ENCODE results near the gene KCNMB4. TPM values are rescaled to one million over a fixed set of nuclear protein-coding genes. Genes with fewer than 3 reads are reported as not detected.
A peak's percentile ranks its signal among the peaks of the same experiment; 100 is the strongest.

Gene KCNMB4
- total RNA-seq, 6 experiments from 2014 or later, result 0.25 to 1.3 (median 0.57) TPM

DNA sequence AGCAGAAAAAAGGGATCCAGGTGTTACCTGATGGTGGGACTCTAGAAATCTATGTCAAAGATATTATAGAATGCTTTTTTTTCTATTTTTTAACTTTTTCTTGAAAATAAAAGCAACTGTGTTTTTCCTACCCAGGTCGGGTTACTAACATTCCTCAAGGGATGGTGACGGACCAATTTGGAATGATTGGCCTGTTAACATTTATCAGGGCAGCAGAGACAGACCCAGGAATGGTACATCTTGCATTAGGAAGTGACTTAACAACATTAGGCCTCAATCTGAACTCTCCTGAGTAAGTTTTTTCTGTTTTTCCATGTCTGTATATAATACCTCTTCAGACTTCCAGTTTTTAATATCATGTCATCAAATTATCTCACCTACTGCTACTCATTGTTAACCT is 27.6 kb upstream of the KCNMB4 start:
- no peaks in the 10 kb centered on the region for H3K4me1 ChIP-seq
- no peak for DNase-seq
- 100% methylated on average over 2 of the region's 2 CpGs for WGBS (ENCODE audit: insufficient coverage, low coverage, low lambda C conversion rate, missing lambda C conversion rate)
- H3K4me3 ChIP-seq, result no peak overlapping the region
- TF ChIP-seq CTCF (IDR thresholded peaks at IDR 0.05) (no peak), POLR2A (IDR thresholded peaks at IDR 0.05) (no peak)
- H3K27ac ChIP-seq, result no peak overlapping the region
- peaks cover 0 to 68% (median 14%) of the 10 kb centered on the region in 4 donors for H3K36me3 ChIP-seq
- no peaks in the 10 kb centered on the region for H3K27me3 ChIP-seq
- ATAC-seq, result no peak
- H3K9me3 ChIP-seq, result no peaks in the 10 kb centered on the region
- intact Hi-C loops (cut with DNase I), result no loop called here

DNA sequence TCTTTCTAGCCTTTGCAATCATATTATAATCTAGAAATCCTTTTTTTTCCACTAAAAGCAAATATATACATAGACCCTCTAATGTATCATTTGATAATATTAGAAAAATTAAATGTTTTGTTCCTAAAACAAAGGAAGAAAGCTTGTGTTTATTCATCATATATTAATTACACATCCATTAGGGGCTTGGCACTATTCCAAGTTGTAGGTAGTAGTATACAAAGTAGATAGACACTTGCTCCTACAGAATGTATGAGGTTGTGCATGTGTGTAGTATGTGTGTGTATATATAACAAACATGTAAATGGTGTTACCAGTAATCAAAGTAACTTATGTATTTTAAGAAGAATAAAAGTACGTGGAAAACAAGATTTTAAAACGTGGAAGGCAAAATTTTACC is 15.0 kb upstream of the KCNMB4 start:
- no peak overlapping the region for H3K27ac ChIP-seq
- no peak overlapping the region for H3K4me3 ChIP-seq
- 95% methylated on average over 2 of the region's 2 CpGs for WGBS (ENCODE audit: insufficient coverage, low coverage, low lambda C conversion rate, missing lambda C conversion rate)
- no peaks in the 10 kb centered on the region for H3K9me3 ChIP-seq
- no peaks in the 10 kb centered on the region for H3K27me3 ChIP-seq
- no peak for ATAC-seq
- intact Hi-C loops (cut with DNase I), result no loop called here
- no peak for TF ChIP-seq CTCF (IDR thresholded peaks at IDR 0.05)
- TF ChIP-seq POLR2A (IDR thresholded peaks at IDR 0.05), result no peak
- H3K4me1 ChIP-seq, result no peaks in the 10 kb centered on the region
- peaks cover 0 to 28% (median 2%) of the 10 kb centered on the region in 4 donors for H3K36me3 ChIP-seq
- no peak for DNase-seq

GRCh38 chr12:70353780-70354660 is 12.1 kb upstream of the KCNMB4 start:
- DNase-seq (no peak), ATAC-seq (peak in 3 of 4 donors; percentile 25 to 52 (median 33))
- intact Hi-C loops (cut with DNase I), result no loop called here
- H3K4me3 ChIP-seq, result no peak overlapping the region
- H3K9me3 ChIP-seq, result no peaks in the 10 kb centered on the region
- H3K4me1 ChIP-seq, result no peaks in the 10 kb centered on the region
- H3K36me3 ChIP-seq, result peaks cover 0 to 16% (median 0%) of the 10 kb centered on the region in 4 donors
- no peak overlapping the region for H3K27ac ChIP-seq
- TF ChIP-seq POLR2A (IDR thresholded peaks at IDR 0.05), result no peak
- TF ChIP-seq CTCF (IDR thresholded peaks at IDR 0.05), result no peak
- no peaks in the 10 kb centered on the region for H3K27me3 ChIP-seq
- 79% methylated on average over 6 of the region's 6 CpGs for WGBS (ENCODE audit: insufficient coverage, low coverage, low lambda C conversion rate, missing lambda C conversion rate)

DNA sequence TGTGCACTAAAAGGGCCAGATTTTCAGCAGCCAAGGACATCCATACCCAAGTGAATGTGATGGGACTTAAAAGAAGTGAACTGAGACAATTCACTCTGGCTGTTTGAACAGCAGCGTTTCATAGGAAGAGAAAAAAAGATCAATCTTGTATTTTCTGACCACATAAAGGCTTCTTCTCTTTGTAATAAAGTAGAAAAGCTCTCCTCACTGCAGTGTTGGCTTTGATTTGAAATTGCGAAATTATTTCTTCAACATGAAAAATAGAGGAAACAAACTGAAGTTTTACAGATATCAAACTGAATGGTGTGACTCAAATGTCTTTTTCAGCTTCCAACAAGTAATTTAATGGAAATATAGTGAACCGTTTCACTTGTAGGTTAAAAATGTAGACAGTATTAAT is 11.3 kb upstream of the KCNMB4 start:
- no peak for DNase-seq
- 62% methylated on average over 3 of the region's 3 CpGs for WGBS (ENCODE audit: insufficient coverage, low coverage, low lambda C conversion rate, missing lambda C conversion rate)
- peak in 2 of 4 donors; percentile 18 to 20 for ATAC-seq

More for the DNA sequence above, 11.3 kb upstream of the KCNMB4 start:
- Histone ChIP-seq H3K4me1 (no peaks in the 10 kb centered on the region), H3K9me3 (no peaks in the 10 kb centered on the region), H3K27ac (no peak overlapping the region), H3K4me3 (no peak overlapping the region), H3K36me3 (peaks cover 0 to 16% (median 0%) of the 10 kb centered on the region in 4 donors), H3K27me3 (no peaks in the 10 kb centered on the region)
- intact Hi-C loops (cut with DNase I), result no loop called here
- TF ChIP-seq CTCF (IDR thresholded peaks at IDR 0.05) (no peak), POLR2A (IDR thresholded peaks at IDR 0.05) (no peak)

Measured in right lobe of liver (tissue), 6 donors.